KOPT-K1 (cell line): Measurements from ENCODE around the gene CYP8B1.

Experiments used
- H3K27ac ChIP-seq: fragments of 200-600 bp; sonication (generic); 2 replicates; pipeline ENCODE4 v1.5.1; 2016; ENCODE audit warnings: antibody characterized with exemption, mild to moderate bottlenecking, low read depth, low read length; ENCODE audit not compliant: poor library complexity, severe bottlenecking
- H3K36me3 ChIP-seq: fragments of 200-600 bp; sonication (generic); 2 replicates; pipeline ENCODE4 v1.5.1; 2017; ENCODE audit warnings: antibody characterized with exemption, mild to moderate bottlenecking, low read length, moderate library complexity; ENCODE audit not compliant: insufficient read depth
- H3K9me3 ChIP-seq: fragments of 200-600 bp; sonication (generic); 2 replicates; pipeline ENCODE4 v1.5.1; 2017; ENCODE audit warnings: antibody characterized with exemption, low read length, mild to moderate bottlenecking; ENCODE audit not compliant: insufficient read depth, poor library complexity, severe bottlenecking

Gene CYP8B1

GRCh38 chr3:42873221-42873982, 2.3 kb downstream of the CYP8B1 start:
- H3K27ac ChIP-seq: no peak overlapping the region
- H3K9me3 ChIP-seq: no peaks in the 10 kb centered on the region
- H3K36me3 ChIP-seq: no peaks in the 10 kb centered on the region

DNA sequence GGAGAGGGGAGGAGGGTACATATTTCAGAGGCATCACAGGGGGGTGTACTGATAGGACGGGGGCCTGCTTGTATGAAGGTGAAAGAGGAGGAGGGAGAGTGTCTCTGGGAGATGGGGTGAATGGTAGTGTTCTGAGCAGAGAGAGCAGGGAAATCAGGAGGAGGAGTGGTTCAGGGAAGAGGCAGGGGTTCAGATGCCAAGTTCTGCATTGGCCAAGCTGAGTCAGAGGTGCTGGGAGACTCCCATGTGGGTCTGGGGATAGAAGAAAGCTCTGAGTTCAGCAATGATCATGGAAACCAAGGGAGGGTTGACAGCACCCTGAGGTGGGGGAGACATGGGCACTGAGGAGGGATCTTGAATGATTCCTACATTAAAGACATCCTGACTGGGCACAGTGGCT, 3.0 kb downstream of the CYP8B1 start:
- no peaks in the 10 kb centered on the region for H3K9me3 ChIP-seq

GRCh38 chr3:42871592-42872196, 4.0 kb downstream of the CYP8B1 start:
- no peaks in the 10 kb centered on the region for H3K9me3 ChIP-seq
- H3K36me3 ChIP-seq: no peaks in the 10 kb centered on the region
- H3K27ac ChIP-seq: no peak overlapping the region

More for the DNA sequence above, 3.0 kb downstream of the CYP8B1 start:
- Histone ChIP-seq H3K27ac (no peak overlapping the region), H3K36me3 (no peaks in the 10 kb centered on the region)

DNA sequence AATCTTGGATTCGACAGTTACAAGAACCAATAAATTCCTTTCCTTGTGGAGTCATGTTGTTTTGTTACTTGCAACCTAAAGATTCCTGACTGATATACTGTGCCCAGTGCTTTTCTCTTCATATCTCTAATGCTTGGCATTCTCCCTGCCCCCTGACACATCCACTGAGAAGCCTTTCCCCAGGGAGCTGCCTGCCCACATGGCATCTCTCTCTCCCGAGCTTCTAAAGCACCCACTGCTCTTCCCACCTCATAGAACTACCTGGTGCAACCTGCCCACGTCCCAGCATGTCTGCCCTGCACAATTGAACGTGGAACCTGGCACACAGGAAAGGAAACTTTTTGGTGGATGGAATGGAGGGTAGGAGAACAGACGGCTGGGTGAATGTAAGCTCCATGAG, 6.8 kb downstream of the CYP8B1 start:
- Histone ChIP-seq H3K36me3 (no peaks in the 10 kb centered on the region), H3K27ac (no peak overlapping the region), H3K9me3 (no peaks in the 10 kb centered on the region)

DNA sequence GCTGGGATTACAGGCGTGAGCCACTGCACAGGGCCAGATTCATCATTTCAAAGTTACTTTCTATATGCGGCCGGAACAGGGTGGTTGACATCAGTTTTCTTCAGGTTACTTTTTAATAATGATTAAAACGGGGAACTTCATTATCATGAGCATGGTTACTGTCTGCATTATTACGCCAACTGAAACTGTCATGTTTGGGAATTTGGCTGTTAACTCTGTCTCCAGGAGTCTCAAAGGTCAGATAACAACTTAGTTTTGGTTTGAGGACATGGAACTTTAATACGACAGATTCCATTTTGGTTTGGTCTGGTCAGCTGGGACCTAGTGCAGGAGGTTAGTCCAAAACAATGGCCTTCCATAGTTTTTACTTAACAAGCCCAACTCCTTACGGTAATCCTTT, 8.5 kb downstream of the CYP8B1 start:
- Histone ChIP-seq H3K36me3 (no peaks in the 10 kb centered on the region), H3K9me3 (no peaks in the 10 kb centered on the region), H3K27ac (no peak overlapping the region)

GRCh38 chr3:42865256-42865655, 10.4 kb downstream of the CYP8B1 start:
- Histone ChIP-seq H3K36me3 (no peaks in the 10 kb centered on the region), H3K9me3 (no peaks in the 10 kb centered on the region), H3K27ac (no peak overlapping the region)

DNA sequence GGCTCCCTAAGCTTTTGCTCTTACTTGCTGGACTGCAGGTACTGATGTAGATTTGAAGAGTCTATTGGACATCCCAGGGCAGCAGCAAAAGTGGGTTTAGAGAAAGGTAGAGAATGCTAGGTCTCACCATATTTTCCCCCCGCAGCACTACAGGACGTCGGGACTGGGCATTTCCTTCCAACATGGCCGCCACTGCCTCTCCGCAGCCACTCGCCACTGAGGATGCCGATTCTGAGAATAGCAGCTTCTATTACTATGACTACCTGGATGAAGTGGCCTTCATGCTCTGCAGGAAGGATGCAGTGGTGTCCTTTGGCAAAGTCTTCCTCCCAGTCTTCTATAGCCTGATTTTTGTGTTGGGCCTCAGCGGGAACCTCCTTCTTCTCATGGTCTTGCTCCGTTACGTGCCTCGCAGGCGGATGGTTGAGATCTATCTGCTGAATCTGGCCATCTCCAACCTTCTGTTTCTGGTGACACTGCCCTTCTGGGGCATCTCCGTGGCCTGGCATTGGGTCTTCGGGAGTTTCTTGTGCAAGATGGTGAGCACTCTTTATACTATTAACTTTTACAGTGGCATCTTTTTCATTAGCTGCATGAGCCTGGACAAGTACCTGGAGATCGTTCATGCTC, 11.2 kb downstream of the CYP8B1 start:
- no peak overlapping the region for H3K27ac ChIP-seq
- no peaks in the 10 kb centered on the region for H3K9me3 ChIP-seq
- H3K36me3 ChIP-seq: no peaks in the 10 kb centered on the region

- no peak overlapping the region for H3K27ac ChIP-seq
- no peaks in the 10 kb centered on the region for H3K9me3 ChIP-seq
- H3K36me3 ChIP-seq: no peaks in the 10 kb centered on the region
Observed at GRCh38 chr3:42856544-42856943, 19.1 kb downstream of the CYP8B1 start.

DNA sequence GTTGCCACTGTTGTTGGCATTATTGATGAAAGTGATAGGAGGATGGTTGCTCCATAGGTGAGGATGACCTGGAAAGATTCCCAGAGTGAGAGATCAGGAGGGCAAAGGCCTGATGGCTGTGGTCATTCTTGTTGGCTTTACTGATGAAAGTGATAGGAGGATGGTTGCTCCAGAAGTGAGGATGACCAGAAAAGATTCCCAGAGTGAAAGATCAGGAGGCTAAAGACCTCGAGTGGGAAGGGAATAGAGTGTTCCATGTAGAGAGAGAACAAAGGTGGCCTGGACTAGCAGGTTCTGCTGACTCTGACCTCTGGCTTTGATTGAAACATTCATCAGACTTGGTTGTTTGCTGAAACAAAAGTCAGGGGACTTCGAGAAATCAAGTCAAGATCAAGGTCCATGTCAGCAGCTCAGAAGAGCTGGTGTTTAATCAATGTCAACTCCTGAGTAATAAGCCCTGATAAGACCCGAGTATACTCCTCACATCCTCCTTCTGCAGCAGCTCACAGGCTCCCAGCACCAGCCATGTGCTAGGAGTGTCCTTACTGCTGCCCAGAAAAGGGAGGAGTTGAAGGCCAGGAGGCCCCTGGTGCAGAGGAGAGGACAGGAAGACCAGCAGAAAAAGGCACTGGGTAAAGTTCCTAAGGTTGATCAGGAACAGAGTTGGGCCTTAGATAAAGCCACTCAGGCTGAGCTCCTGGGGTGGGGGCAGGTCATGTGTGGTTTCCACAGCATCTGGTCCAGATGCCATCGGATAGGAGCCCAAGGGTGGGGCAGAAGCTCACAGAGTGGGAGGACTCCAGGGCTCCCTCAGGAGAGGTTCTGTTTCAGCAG, 19.9 kb downstream of the CYP8B1 start:
- Histone ChIP-seq H3K36me3 (no peaks in the 10 kb centered on the region), H3K27ac (no peak overlapping the region), H3K9me3 (no peaks in the 10 kb centered on the region)

- no peak overlapping the region for H3K27ac ChIP-seq
- no peaks in the 10 kb centered on the region for H3K9me3 ChIP-seq
- H3K36me3 ChIP-seq: no peaks in the 10 kb centered on the region
Observed at GRCh38 chr3:42855219-42855546, 20.5 kb downstream of the CYP8B1 start.

DNA sequence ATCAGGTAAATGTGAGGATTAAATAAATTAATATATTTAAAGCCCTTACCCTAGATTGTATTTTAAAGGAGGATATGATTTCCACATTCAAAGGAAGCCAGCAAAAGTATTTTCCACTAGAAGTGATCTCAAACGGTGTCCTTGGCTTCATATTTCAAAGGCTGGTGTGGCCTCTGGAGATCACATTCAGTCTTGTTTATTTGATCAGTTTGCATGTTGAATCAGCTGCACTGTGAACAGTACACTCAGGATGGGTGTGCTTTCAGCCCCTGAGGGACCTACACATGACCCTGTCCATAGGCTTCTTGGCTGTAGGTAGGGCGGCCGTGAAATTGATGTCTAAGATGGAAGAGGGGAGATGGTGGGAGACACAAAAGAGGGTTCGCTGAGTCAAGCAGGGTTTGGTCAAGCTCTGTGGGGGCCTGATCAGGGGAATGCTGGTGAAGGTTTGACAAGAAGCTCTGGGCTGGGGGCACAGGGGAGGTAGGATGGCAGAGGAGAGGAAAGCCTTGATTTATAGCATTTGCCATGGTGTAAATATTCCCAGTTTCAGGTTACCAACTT, 21.9 kb downstream of the CYP8B1 start:
- H3K9me3 ChIP-seq: no peaks in the 10 kb centered on the region
- no peak overlapping the region for H3K27ac ChIP-seq
- H3K36me3 ChIP-seq: no peaks in the 10 kb centered on the region

GRCh38 chr3:42853056-42853455, 22.6 kb downstream of the CYP8B1 start:
- H3K36me3 ChIP-seq: no peaks in the 10 kb centered on the region
- no peak overlapping the region for H3K27ac ChIP-seq

GRCh38 chr3:42852441-42852840, 23.2 kb downstream of the CYP8B1 start:
- no peaks in the 10 kb centered on the region for H3K9me3 ChIP-seq
- no peaks in the 10 kb centered on the region for H3K36me3 ChIP-seq
- no peak overlapping the region for H3K27ac ChIP-seq

More at GRCh38 chr3:42853056-42853455, 22.6 kb downstream of the CYP8B1 start:
- no peaks in the 10 kb centered on the region for H3K9me3 ChIP-seq

- Histone ChIP-seq H3K36me3 (no peaks in the 10 kb centered on the region), H3K9me3 (no peaks in the 10 kb centered on the region), H3K27ac (no peak overlapping the region)
Observed at GRCh38 chr3:42851228-42851834, 24.3 kb downstream of the CYP8B1 start.
